Left ventricle myocardium inferior (tissue), 1 donor: ENCODE measurements around the gene PIEZO2. TPM values are rescaled to one million over a fixed set of nuclear protein-coding genes. Genes with fewer than 3 reads are reported as not detected.

Experiments
- DNase-seq: peaks from one replicate; pipeline ENCODE4 v3.0.0-alpha.2; 2020
- H3K27ac ChIP-seq: fragments of 200-600 bp; replicated peaks from 2 replicates; pipeline ENCODE4 v1.8.0; 2021
- H3K27me3 ChIP-seq: fragments of 200-600 bp; 2 replicates; pipeline ENCODE4 v1.8.0; 2021; ENCODE audit warnings: low read depth
- H3K36me3 ChIP-seq: fragments of 200-600 bp; 2 replicates; pipeline ENCODE4 v1.8.0; 2021
- H3K4me1 ChIP-seq: fragments of 200-600 bp; 2 replicates; pipeline ENCODE4 v1.8.0; 2021
- H3K4me3 ChIP-seq: fragments of 200-600 bp; 2 replicates; pipeline ENCODE4 v1.8.0; 2021; ENCODE audit warnings: mild to moderate bottlenecking, moderate library complexity
- H3K9me3 ChIP-seq: fragments of 200-600 bp; replicated peaks from 2 replicates; pipeline ENCODE4 v1.8.0; 2021
- CTCF ChIP-seq: fragments of 200-600 bp; IDR thresholded peaks from 2 replicates; pipeline ENCODE4 v1.8.0; 2021; ENCODE audit warnings: antibody characterized with exemption, mild to moderate bottlenecking, borderline replicate concordance
- intact Hi-C: fragments of 100-400 bp; cut with micrococcal nuclease; formaldehyde crosslinking; loops from one replicate; pipeline ENCODE4 v1.11.0; 2022
- total RNA-seq: library from RNA; stranded (reverse); fragmentation: NEBNext Ultra II Directional; extraction: Animal tissue kit (Norgen Biotek cat#: 25700); gene quantifications from one replicate; pipeline ENCODE4 v1.2.1, GENCODE V29; 2021
- donor health status: DM: no; HTN: yes; CAD: no; lungs with severe emphysema.

The PIEZO2 gene
- total RNA-seq, 1 donor from 2014 or later = 0.33 TPM

- Histone ChIP-seq H3K9me3 (peaks cover 7% of the 10 kb centered on the region), H3K36me3 (no peaks in the 10 kb centered on the region), H3K27me3 (no peaks in the 10 kb centered on the region), H3K4me1 (no peaks in the 10 kb centered on the region), H3K4me3 (no peak overlapping the region), H3K27ac (no peak overlapping the region)
- DNase-seq = no peak
- intact Hi-C loops = no loop called here
- TF ChIP-seq CTCF = no peak
These were observed 315.1 kb downstream of the PIEZO2 start for GRCh38 chr18:10834128-10834815.

- H3K4me1 ChIP-seq = no peaks in the 10 kb centered on the region
- intact Hi-C loops = no loop called here
- H3K9me3 ChIP-seq = peaks cover 7% of the 10 kb centered on the region
- TF ChIP-seq CTCF = no peak
- no peak overlapping the region for H3K27ac ChIP-seq
- H3K36me3 ChIP-seq = no peaks in the 10 kb centered on the region
- H3K27me3 ChIP-seq = peaks cover 2% of the 10 kb centered on the region
- DNase-seq = no peak
- H3K4me3 ChIP-seq = no peak overlapping the region
These were observed 315.7 kb downstream of the PIEZO2 start for GRCh38 chr18:10833656-10834055.

- TF ChIP-seq CTCF = no peak
- intact Hi-C loops = no loop called here
- peaks cover 14% of the 10 kb centered on the region for H3K27me3 ChIP-seq
These were observed 323.0 kb downstream of the PIEZO2 start for GRCh38 chr18:10826400-10826799.

GRCh38 chr18:10822456-10822855 is 326.9 kb downstream of the PIEZO2 start:
- Histone ChIP-seq H3K36me3 (no peaks in the 10 kb centered on the region), H3K27me3 (peaks cover 3% of the 10 kb centered on the region), H3K4me3 (no peak overlapping the region), H3K27ac (no peak overlapping the region), H3K9me3 (peaks cover 14% of the 10 kb centered on the region), H3K4me1 (no peaks in the 10 kb centered on the region)
- no peak for TF ChIP-seq CTCF
- no peak for DNase-seq
- intact Hi-C loops = no loop called here

More at GRCh38 chr18:10826400-10826799, 323.0 kb downstream of the PIEZO2 start:
- Histone ChIP-seq H3K4me1 (no peaks in the 10 kb centered on the region), H3K27ac (no peak overlapping the region), H3K36me3 (no peaks in the 10 kb centered on the region), H3K9me3 (peaks cover 7% of the 10 kb centered on the region), H3K4me3 (no peak overlapping the region)
- no peak for DNase-seq

- no peaks in the 10 kb centered on the region for H3K27me3 ChIP-seq
- no peak overlapping the region for H3K27ac ChIP-seq
- TF ChIP-seq CTCF = no peak
- intact Hi-C loops = no loop called here
- no peak overlapping the region for H3K4me3 ChIP-seq
- H3K36me3 ChIP-seq = no peaks in the 10 kb centered on the region
- DNase-seq = no peak
- H3K4me1 ChIP-seq = no peaks in the 10 kb centered on the region
- peaks cover 14% of the 10 kb centered on the region for H3K9me3 ChIP-seq
These were observed 328.7 kb downstream of the PIEZO2 start for GRCh38 chr18:10820681-10821080.
